ENCODE results near the gene TRPM3. TPM values are rescaled to one million over a fixed set of nuclear protein-coding genes. Genes with fewer than 3 reads are reported as not detected.

The TRPM3 gene
- polyA plus RNA-seq, 2 of the 4 experiments (the other 2 are of a cell fraction) = not detected

DNA sequence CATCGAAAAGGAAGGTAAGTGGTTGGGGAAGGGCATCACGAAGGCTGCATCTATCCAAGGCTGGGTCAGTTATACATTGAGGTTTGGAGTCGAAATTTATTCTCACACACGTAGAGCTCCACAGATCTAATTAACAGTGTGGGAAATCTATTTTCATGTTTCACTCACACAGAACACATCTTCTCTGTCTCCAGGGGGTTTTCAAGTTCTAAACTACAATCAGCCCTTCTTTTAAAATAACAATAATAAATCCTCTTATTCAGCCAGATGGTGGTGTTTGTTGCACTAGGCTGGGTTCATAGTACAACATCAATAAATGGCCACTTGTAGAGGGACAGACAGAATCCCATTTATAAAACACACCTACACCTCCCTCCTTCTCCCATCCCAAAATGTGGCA lies 532.4 kb downstream of the TRPM3 start:
- TF ChIP-seq CEBPB (IDR thresholded peaks at IDR 0.05) = no peak
- TF ChIP-seq NFE2L2 (conservative IDR thresholded peaks at IDR 0.05; ENCODE audit: low read length) = no peak
- no peak for TF ChIP-seq MAZ (IDR thresholded peaks at IDR 0.05; ENCODE audit: borderline replicate concordance, low read depth, low read length)
- TF ChIP-seq, protein P1, sequence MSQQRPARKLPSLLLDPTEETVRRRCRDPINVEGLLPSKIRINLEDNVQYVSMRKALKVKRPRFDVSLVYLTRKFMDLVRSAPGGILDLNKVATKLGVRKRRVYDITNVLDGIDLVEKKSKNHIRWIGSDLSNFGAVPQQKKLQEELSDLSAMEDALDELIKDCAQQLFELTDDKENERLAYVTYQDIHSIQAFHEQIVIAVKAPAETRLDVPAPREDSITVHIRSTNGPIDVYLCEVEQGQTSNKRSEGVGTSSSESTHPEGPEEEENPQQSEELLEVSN (IDR thresholded peaks at IDR 0.05; ENCODE audit: borderline replicate concordance, low read depth) = no peak
- TF ChIP-seq HEYL (CRISPR knock-in tag; IDR thresholded peaks at IDR 0.05) = no peak
- TF ChIP-seq, protein P2, sequence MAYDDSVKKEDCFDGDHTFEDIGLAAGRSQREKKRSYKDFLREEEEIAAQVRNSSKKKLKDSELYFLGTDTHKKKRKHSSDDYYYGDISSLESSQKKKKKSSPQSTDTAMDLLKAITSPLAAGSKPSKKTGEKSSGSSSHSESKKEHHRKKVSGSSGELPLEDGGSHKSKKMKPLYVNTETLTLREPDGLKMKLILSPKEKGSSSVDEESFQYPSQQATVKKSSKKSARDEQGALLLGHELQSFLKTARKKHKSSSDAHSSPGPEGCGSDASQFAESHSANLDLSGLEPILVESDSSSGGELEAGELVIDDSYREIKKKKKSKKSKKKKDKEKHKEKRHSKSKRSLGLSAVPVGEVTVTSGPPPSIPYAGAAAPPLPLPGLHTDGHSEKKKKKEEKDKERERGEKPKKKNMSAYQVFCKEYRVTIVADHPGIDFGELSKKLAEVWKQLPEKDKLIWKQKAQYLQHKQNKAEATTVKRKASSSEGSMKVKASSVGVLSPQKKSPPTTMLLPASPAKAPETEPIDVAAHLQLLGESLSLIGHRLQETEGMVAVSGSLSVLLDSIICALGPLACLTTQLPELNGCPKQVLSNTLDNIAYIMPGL (CRISPR knock-in tag; IDR thresholded peaks at IDR 0.05; ENCODE audit: borderline replicate concordance) = no peak
- no peak for TF ChIP-seq RCOR1 (IDR thresholded peaks at IDR 0.05; ENCODE audit: low read depth, low read length)
- Histone ChIP-seq H3K4me2 (no peak overlapping the region), H3K4me3 (no peak overlapping the region), H3K9me3 (no peaks in the 10 kb centered on the region), H3K4me1 (no peaks in the 10 kb centered on the region), H3K27ac (no peak overlapping the region)
- DNase-seq (ENCODE audit: low read depth in 1 of 2, low spot score in 1 of 2) (no peak), FAIRE-seq (no peak), ATAC-seq (no peak)
- POLR2A ChIA-PET = no interaction called here
- CTCF ChIA-PET = no interaction called here
- WGBS (ENCODE audit: missing lambda C conversion rate) = 21% methylated on average over 4 of the region's 4 CpGs

DNA sequence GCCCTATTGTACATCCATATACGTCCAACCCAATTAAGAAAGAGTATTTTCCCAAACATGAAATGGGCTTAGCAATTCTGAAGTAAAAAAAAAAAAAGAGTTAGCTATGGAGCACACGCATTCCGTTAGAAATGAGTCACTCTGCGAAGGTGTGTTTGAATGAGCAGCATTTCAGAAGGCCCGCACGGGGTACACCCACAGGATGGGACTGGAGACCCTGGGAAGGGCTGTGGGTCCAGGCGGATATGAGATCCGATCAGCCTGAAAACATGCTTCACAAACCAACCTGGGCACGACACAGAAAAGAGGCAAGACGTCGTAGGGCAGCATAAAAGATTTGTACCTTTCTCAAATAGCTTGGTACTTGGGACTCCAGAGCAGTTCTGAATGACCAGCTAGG lies 533.0 kb downstream of the TRPM3 start:
- Histone ChIP-seq H3K9me3 (no peaks in the 10 kb centered on the region), H3K4me2 (no peak overlapping the region), H3K4me1 (no peaks in the 10 kb centered on the region), H3K27ac (no peak overlapping the region), H3K4me3 (no peak overlapping the region)
- ChIA-PET POLR2A (no interaction called here), CTCF (interaction anchor here (0.6 kb wide), 2 partner anchors 506 to 986 kb away, joined by 3 read pairs; no protein-coding TSS in a partner anchor)
- 56% methylated on average over 11 of the region's 11 CpGs for WGBS (ENCODE audit: missing lambda C conversion rate)
- TF ChIP-seq EHMT2 (IDR thresholded peaks at IDR 0.05; ENCODE audit: low read depth) (no peak), RARB (CRISPR knock-in tag; IDR thresholded peaks at IDR 0.05) (no peak), RCOR1 (IDR thresholded peaks at IDR 0.05; ENCODE audit: low read depth, low read length) (no peak), HEYL (CRISPR knock-in tag; IDR thresholded peaks at IDR 0.05) (no peak), CBX8 (IDR thresholded peaks at IDR 0.05) (no peak), POLR2A (IDR thresholded peaks at IDR 0.05; ENCODE audit: low read length) (no peak), CHD4 (IDR thresholded peaks at IDR 0.05; ENCODE audit: borderline replicate concordance) (no peak), CEBPB (IDR thresholded peaks at IDR 0.05) (no peak), ZC3H11A (IDR thresholded peaks at IDR 0.05) (no peak), EP300 (IDR thresholded peaks at IDR 0.05) (no peak), ZNF302 (CRISPR knock-in tag; IDR thresholded peaks at IDR 0.05) (no peak), SREBF2 (IDR thresholded peaks at IDR 0.05) (no peak), NPAS2 (CRISPR knock-in tag; IDR thresholded peaks at IDR 0.05; ENCODE audit: borderline replicate concordance) (no peak), RAD21 (conservative IDR thresholded peaks at IDR 0.05 in 1 of 2, IDR thresholded peaks at IDR 0.05 in 1 of 2) (no peak), FOSL2 (IDR thresholded peaks at IDR 0.05) (no peak), FOSL2 (CRISPR knock-in tag; IDR thresholded peaks at IDR 0.05) (no peak)
- TF ChIP-seq, protein P3, sequence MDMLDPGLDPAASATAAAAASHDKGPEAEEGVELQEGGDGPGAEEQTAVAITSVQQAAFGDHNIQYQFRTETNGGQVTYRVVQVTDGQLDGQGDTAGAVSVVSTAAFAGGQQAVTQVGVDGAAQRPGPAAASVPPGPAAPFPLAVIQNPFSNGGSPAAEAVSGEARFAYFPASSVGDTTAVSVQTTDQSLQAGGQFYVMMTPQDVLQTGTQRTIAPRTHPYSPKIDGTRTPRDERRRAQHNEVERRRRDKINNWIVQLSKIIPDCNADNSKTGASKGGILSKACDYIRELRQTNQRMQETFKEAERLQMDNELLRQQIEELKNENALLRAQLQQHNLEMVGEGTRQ (IDR thresholded peaks at IDR 0.05) = no peak
- TF ChIP-seq, protein P4, sequence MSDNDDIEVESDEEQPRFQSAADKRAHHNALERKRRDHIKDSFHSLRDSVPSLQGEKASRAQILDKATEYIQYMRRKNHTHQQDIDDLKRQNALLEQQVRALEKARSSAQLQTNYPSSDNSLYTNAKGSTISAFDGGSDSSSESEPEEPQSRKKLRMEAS (IDR thresholded peaks at IDR 0.05) = no peak
- TF ChIP-seq, protein P5, sequence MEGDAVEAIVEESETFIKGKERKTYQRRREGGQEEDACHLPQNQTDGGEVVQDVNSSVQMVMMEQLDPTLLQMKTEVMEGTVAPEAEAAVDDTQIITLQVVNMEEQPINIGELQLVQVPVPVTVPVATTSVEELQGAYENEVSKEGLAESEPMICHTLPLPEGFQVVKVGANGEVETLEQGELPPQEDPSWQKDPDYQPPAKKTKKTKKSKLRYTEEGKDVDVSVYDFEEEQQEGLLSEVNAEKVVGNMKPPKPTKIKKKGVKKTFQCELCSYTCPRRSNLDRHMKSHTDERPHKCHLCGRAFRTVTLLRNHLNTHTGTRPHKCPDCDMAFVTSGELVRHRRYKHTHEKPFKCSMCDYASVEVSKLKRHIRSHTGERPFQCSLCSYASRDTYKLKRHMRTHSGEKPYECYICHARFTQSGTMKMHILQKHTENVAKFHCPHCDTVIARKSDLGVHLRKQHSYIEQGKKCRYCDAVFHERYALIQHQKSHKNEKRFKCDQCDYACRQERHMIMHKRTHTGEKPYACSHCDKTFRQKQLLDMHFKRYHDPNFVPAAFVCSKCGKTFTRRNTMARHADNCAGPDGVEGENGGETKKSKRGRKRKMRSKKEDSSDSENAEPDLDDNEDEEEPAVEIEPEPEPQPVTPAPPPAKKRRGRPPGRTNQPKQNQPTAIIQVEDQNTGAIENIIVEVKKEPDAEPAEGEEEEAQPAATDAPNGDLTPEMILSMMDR (IDR thresholded peaks at IDR 0.05) = no peak
- DNase-seq (ENCODE audit: low read depth in 1 of 2, low spot score in 1 of 2) (no peak), FAIRE-seq (no peak), ATAC-seq (no peak)

Data from A549 (cell line).